ENCODE measurements around the gene SFXN3.

Gene SFXN3

GRCh38 chr10:101000127-101000914 is 30.7 kb upstream of the SFXN3 start:
- DNase-seq (ENCODE audit: low read depth) = no peak

- no peak for DNase-seq (ENCODE audit: low read depth)
Measured at GRCh38 chr10:101000915-101001658, 29.9 kb upstream of the SFXN3 start.

GRCh38 chr10:101001659-101002035 is 29.4 kb upstream of the SFXN3 start:
- DNase-seq (ENCODE audit: low read depth) = no peak

GRCh38 chr10:101002456-101002855 is 28.6 kb upstream of the SFXN3 start:
- no peak for DNase-seq (ENCODE audit: low read depth)

- DNase-seq (ENCODE audit: low read depth) = no peak
Measured at GRCh38 chr10:101003639-101004206, 27.3 kb upstream of the SFXN3 start.

- DNase-seq (ENCODE audit: low read depth) = no peak
Measured at GRCh38 chr10:101005361-101005760, 25.7 kb upstream of the SFXN3 start.

GRCh38 chr10:101005869-101006567 is 25.0 kb upstream of the SFXN3 start:
- DNase-seq (ENCODE audit: low read depth) = no peak

- no peak for DNase-seq (ENCODE audit: low read depth)
Measured at GRCh38 chr10:101006593-101007098, 24.4 kb upstream of the SFXN3 start.

GRCh38 chr10:101007099-101007711 is 23.8 kb upstream of the SFXN3 start:
- no peak for DNase-seq (ENCODE audit: low read depth)

GRCh38 chr10:101007915-101008822 is 22.9 kb upstream of the SFXN3 start:
- DNase-seq (ENCODE audit: low read depth) = no peak

GRCh38 chr10:101008823-101009423 is 22.1 kb upstream of the SFXN3 start:
- DNase-seq (ENCODE audit: low read depth) = no peak

- no peak for DNase-seq (ENCODE audit: low read depth)
Measured at GRCh38 chr10:101010329-101010728, 20.7 kb upstream of the SFXN3 start.

- DNase-seq (ENCODE audit: low read depth) = no peak
Measured at GRCh38 chr10:101011517-101012423, 19.3 kb upstream of the SFXN3 start.

- DNase-seq (ENCODE audit: low read depth) = peak; percentile 69
Measured at GRCh38 chr10:101012525-101013364, 18.3 kb upstream of the SFXN3 start.

GRCh38 chr10:101013365-101013825 is 17.6 kb upstream of the SFXN3 start:
- no peak for DNase-seq (ENCODE audit: low read depth)

- peak; percentile 61 for DNase-seq (ENCODE audit: low read depth)
Measured at GRCh38 chr10:101014230-101014884, 16.7 kb upstream of the SFXN3 start.

- no peak for DNase-seq (ENCODE audit: low read depth)
Measured at GRCh38 chr10:101014966-101015581, 16.0 kb upstream of the SFXN3 start.

All from activated T-helper 9 cell treated with anti-CD3 and anti-CD28 coated beads, Interleukin-2, amount 50 U/mL, for 16 hours (primary cell).